ENCODE measurements around the gene PNPLA6. TPM values are rescaled to one million over a fixed set of nuclear protein-coding genes. Genes with fewer than 3 reads are reported as not detected.

Gene PNPLA6
- total and polyA plus RNA-seq, 2 of the 8 experiments (the other 6 are each of a cell fraction or from before 2014, with no cell fraction given), result 55.1 to 121 TPM

DNA sequence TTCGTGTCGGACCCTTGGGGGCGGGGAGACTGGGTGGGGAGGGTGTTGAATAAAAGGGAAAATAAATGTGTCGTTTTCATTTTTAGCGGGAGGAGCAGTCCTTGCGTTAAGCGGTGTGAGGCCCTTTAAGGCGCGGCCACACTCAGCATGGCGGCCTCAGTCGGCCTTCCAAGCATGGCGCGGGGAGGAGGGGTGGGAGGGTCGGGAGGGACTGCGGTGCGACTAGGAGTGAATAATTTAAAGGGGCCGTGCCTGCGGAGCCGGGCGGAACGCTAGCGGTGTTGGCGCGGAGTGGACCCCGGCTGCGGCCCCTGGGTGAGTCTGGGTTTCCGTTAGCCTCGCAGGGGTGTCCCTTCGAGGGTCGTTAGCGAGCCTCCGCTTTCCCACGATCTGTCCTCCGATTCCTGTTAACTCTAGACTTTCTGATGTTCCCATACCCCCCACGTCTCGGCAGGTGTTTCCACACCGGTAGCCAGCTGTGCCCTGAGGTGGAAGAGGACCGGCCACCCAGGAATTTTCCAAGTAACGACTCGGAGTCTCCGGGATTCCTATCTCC, 1.5 kb upstream of the PNPLA6 start (continued):
- TF ChIP-seq TAF1 (IDR thresholded peaks at IDR 0.05; ENCODE audit: low read depth, low read length), result no peak
- no peak for TF ChIP-seq RFX5 (IDR thresholded peaks at IDR 0.05; ENCODE audit: borderline replicate concordance, low read depth, low read length)
- TF ChIP-seq SP1 (IDR thresholded peaks at IDR 0.05; ENCODE audit: low read depth, low read length), result peak; percentile 44; the same call in 1 of the 2 replicates
- TF ChIP-seq RNF2 (IDR thresholded peaks at IDR 0.05; ENCODE audit: borderline replicate concordance, low read depth, low read length, missing control alignments, poor library complexity, severe bottlenecking), result no peak
- TF ChIP-seq KDM1A (IDR thresholded peaks at IDR 0.05; ENCODE audit: borderline replicate concordance, low read length), result no peak
- TF ChIP-seq HDAC6 (IDR thresholded peaks at IDR 0.05; ENCODE audit: low read depth, low read length), result no peak
- no peak for TF ChIP-seq CBX8 (IDR thresholded peaks at IDR 0.05; ENCODE audit: borderline replicate concordance, low read depth, low read length)
- peak; percentile 24; the same call in 1 of the 2 replicates for TF ChIP-seq POLR2AphosphoS5 (IDR thresholded peaks at IDR 0.05; ENCODE audit: low read depth, low read length)
- TF ChIP-seq POU5F1 (IDR thresholded peaks at IDR 0.05; ENCODE audit: low read depth, low read length), result no peak
- TF ChIP-seq SIN3A (conservative IDR thresholded peaks at IDR 0.05 in 1 of 2, IDR thresholded peaks at IDR 0.05 in 1 of 2; ENCODE audit: low read depth in 1 of 2, low read length in 2 of 2), result 0 out of 4 replicates have a peak, but pooled peaks of 1 of the 2 experiments have one; percentile 6
- peak; percentile 10 for TF ChIP-seq KDM4A (IDR thresholded peaks at IDR 0.05; ENCODE audit: low read depth, low read length, severe bottlenecking)
- no peak for TF ChIP-seq SP2 (IDR thresholded peaks at IDR 0.05; ENCODE audit: low read length)
- TF ChIP-seq YY1 (IDR thresholded peaks at IDR 0.05; ENCODE audit: low read depth, low read length), result peak; percentile 99
- TF ChIP-seq POLR2A (IDR thresholded peaks at IDR 0.05; ENCODE audit: control extremely low read depth in 1 of 2, low read depth in 2 of 2, low read length in 2 of 2), result peak in 1 of 2 experiments; percentile 57; a peak in 1 of 3 replicates

All from H1 (cell line).